ENCODE results near the gene FAM174B. TPM values are rescaled to one million over a fixed set of nuclear protein-coding genes. Genes with fewer than 3 reads are reported as not detected.

The FAM174B gene
- total and polyA plus RNA-seq, 8 donors: 14.6 to 54.0 (median 31.0) TPM

- Histone ChIP-seq H3K27ac (no peak overlapping the region), H3K27me3 (no peaks in the 10 kb centered on the region), H3K36me3 (no peaks in the 10 kb centered on the region), H3K4me1 (peaks cover 0 to 12% (median 0%) of the 10 kb centered on the region in 4 donors), H3K4me3 (no peak overlapping the region), H3K9me3 (peaks cover 0 to 12% (median 5%) of the 10 kb centered on the region in 4 donors)
- intact Hi-C loops (cut with DNase I; ENCODE audit: low total_unique reads): no loop called here
- 66 to 94% (median 84%) methylated on average over 3 of the region's 3 CpGs for WGBS, 5 donors
- TF ChIP-seq CTCF (IDR thresholded peaks at IDR 0.05) (no peak), POLR2AphosphoS5 (IDR thresholded peaks at IDR 0.05) (no peak), POLR2A (IDR thresholded peaks at IDR 0.05) (no peak), EP300 (IDR thresholded peaks at IDR 0.05) (no peak)
- no peak for DNase-seq
These were observed 34.8 kb upstream of the FAM174B start for GRCh38 chr15:92690395-92690794.

GRCh38 chr15:92687746-92688145 is 32.2 kb upstream of the FAM174B start:
- intact Hi-C loops (cut with DNase I; ENCODE audit: low total_unique reads): loop anchor here (10.0 kb wide), 1 partner anchor 163 kb away; no protein-coding TSS in a partner anchor
- Histone ChIP-seq H3K4me3 (no peak overlapping the region), H3K27me3 (no peaks in the 10 kb centered on the region), H3K36me3 (no peaks in the 10 kb centered on the region), H3K4me1 (peaks cover 0 to 18% (median 7%) of the 10 kb centered on the region in 4 donors), H3K9me3 (peaks cover 0 to 12% (median 5%) of the 10 kb centered on the region in 4 donors), H3K27ac (peak overlapping the region in 4 of 5 donors; percentile 2 to 59 (median 30))
- WGBS, 5 donors: 91 to 96% (median 94%) methylated on average over 1 of the region's 1 CpG
- TF ChIP-seq CTCF (IDR thresholded peaks at IDR 0.05) (no peak), POLR2AphosphoS5 (IDR thresholded peaks at IDR 0.05) (no peak), POLR2A (IDR thresholded peaks at IDR 0.05) (no peak), EP300 (IDR thresholded peaks at IDR 0.05) (no peak)
- no peak for DNase-seq

- TF ChIP-seq EP300 (IDR thresholded peaks at IDR 0.05) (no peak), POLR2A (IDR thresholded peaks at IDR 0.05) (no peak), POLR2AphosphoS5 (IDR thresholded peaks at IDR 0.05) (no peak), CTCF (IDR thresholded peaks at IDR 0.05) (no peak)
- H3K27ac ChIP-seq: peak overlapping the region in 4 of 5 donors; percentile 2 to 59 (median 30)
- peaks cover 0 to 21% (median 8%) of the 10 kb centered on the region in 4 donors for H3K4me1 ChIP-seq
- DNase-seq: no peak
- H3K36me3 ChIP-seq: no peaks in the 10 kb centered on the region
- WGBS, 5 donors: 39 to 63% (median 51%) methylated on average over 4 of the region's 4 CpGs
- H3K27me3 ChIP-seq: no peaks in the 10 kb centered on the region
- intact Hi-C loops (cut with DNase I; ENCODE audit: low total_unique reads): loop anchor here (10.0 kb wide), 1 partner anchor 162 kb away; no protein-coding TSS in a partner anchor
- peaks cover 0 to 12% (median 5%) of the 10 kb centered on the region in 4 donors for H3K9me3 ChIP-seq
- no peak overlapping the region for H3K4me3 ChIP-seq
These were observed 31.6 kb upstream of the FAM174B start for GRCh38 chr15:92687195-92687602.

- H3K9me3 ChIP-seq: peaks cover 0 to under 1% (median 0%) of the 10 kb centered on the region in 4 donors
- peaks cover 0 to 30% (median 11%) of the 10 kb centered on the region in 4 donors for H3K4me1 ChIP-seq
- H3K27ac ChIP-seq: peak overlapping the region in 1 of 5 donors; percentile 71
- intact Hi-C loops (cut with DNase I; ENCODE audit: low total_unique reads): loop anchor here (10.0 kb wide), 1 partner anchor 159 kb away; no protein-coding TSS in a partner anchor
- DNase-seq: peak; percentile 72 to 75
- 28 to 63% (median 39%) methylated on average over 6 of the region's 6 CpGs for WGBS, 5 donors
- no peaks in the 10 kb centered on the region for H3K36me3 ChIP-seq
- no peak overlapping the region for H3K4me3 ChIP-seq
- TF ChIP-seq POLR2AphosphoS5 (IDR thresholded peaks at IDR 0.05) (no peak), CTCF (IDR thresholded peaks at IDR 0.05) (peak in 5 of 7 experiments; percentile 50 to 84 (median 69))
- no peaks in the 10 kb centered on the region for H3K27me3 ChIP-seq
These were observed 27.9 kb upstream of the FAM174B start for GRCh38 chr15:92683511-92683834.

Measured in stomach (tissue), 9 donors.